Activated naive CD8-positive, alpha-beta T cell (primary cell): ENCODE results near the gene KLK1.
"Not testable (repeated sequence)": the region's sequence is repeated elsewhere in the genome, so short reads cannot be mapped to it uniquely, and the experiment has no call there.

ENCODE experiments used
- H3K27ac Mint-ChIP-seq: one replicate; pipeline ENCODE4 v1.8.0; 2021; ENCODE audit warnings: mixed read lengths
- H3K27me3 Mint-ChIP-seq: one replicate; pipeline ENCODE4 v1.8.0; 2021; ENCODE audit warnings: mixed read lengths
- H3K36me3 Mint-ChIP-seq: one replicate; pipeline ENCODE4 v1.8.0; 2021; ENCODE audit warnings: mixed read lengths
- H3K4me1 Mint-ChIP-seq: one replicate; pipeline ENCODE4 v1.8.0; 2021; ENCODE audit warnings: low read depth, mixed read lengths
- H3K4me3 Mint-ChIP-seq: one replicate; pipeline ENCODE4 v1.8.0; 2021; ENCODE audit warnings: mild to moderate bottlenecking, mixed read lengths
- H3K9me3 Mint-ChIP-seq: one replicate; pipeline ENCODE4 v1.8.0; 2021; ENCODE audit warnings: low read depth, mixed read lengths

Gene KLK1

GRCh38 chr19:50811622-50812238 lies 11.9 kb downstream of the KLK1 start:
- not testable (repeated sequence) for H3K4me3 Mint-ChIP-seq, H3K4me1 Mint-ChIP-seq, H3K27ac Mint-ChIP-seq, H3K9me3 Mint-ChIP-seq, H3K36me3 Mint-ChIP-seq
- peaks cover 21% of the 10 kb centered on the region for H3K27me3 Mint-ChIP-seq

DNA sequence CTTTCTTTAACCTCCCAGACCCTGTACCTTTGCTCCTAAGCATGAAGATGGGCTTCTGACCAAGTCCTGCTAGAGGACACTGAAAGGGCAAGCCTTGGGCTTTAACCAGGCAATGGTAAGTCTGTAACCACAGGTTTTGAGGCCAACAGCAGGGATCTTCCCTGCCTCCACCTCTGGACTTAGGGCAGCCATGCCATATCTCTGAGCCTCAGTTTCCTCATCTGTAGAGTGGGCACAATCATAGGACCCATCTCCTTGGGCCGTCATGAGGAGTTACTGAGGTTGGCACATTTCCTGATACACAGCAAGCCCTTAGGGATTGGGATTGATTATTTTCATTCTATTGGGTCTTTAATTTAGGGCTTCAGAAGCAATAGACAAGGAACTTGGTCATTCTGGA lies 14.7 kb downstream of the KLK1 start:
- Mint-ChIP-seq H3K4me1 (peaks cover 13% of the 10 kb centered on the region), H3K4me3 (no peak overlapping the region), H3K9me3 (no peaks in the 10 kb centered on the region), H3K27me3 (peaks cover 4% of the 10 kb centered on the region), H3K27ac (no peak overlapping the region), H3K36me3 (no peaks in the 10 kb centered on the region)

- Mint-ChIP-seq H3K4me3 (peak overlapping the region; percentile 96), H3K36me3 (peaks cover 16% of the 10 kb centered on the region), H3K4me1 (peaks cover 39% of the 10 kb centered on the region), H3K27me3 (no peaks in the 10 kb centered on the region), H3K27ac (peak overlapping the region; percentile 100), H3K9me3 (no peaks in the 10 kb centered on the region)
These were observed 18.9 kb downstream of the KLK1 start for GRCh38 chr19:50804420-50805272.

- Mint-ChIP-seq H3K36me3 (peaks cover 16% of the 10 kb centered on the region), H3K4me3 (peak overlapping the region; percentile 96), H3K27ac (peak overlapping the region; percentile 100), H3K27me3 (no peaks in the 10 kb centered on the region), H3K9me3 (no peaks in the 10 kb centered on the region), H3K4me1 (peaks cover 39% of the 10 kb centered on the region)
These were observed 19.8 kb downstream of the KLK1 start for GRCh38 chr19:50803633-50804419.

DNA sequence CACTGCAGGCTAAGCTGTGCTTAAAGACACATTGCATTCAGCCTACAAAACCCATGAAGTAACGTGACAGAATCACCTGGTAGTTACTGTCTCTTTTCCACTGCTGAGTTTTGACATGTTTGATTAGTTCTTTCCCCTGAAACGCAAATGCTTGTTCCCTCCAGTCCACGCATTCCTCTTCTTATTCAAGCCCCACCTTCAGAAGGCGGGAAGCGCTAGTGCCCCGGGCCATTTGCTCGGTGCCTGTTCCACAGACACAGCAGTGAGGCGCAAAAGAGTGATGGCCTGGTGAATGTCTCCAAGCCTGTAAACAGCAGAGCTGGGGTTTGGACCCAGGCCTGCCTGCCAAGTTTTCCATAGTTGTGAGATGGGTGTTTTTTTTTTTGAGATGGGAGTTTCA lies 22.5 kb downstream of the KLK1 start:
- Mint-ChIP-seq H3K27me3 (no peaks in the 10 kb centered on the region), H3K27ac (peak overlapping the region; percentile 81), H3K9me3 (no peaks in the 10 kb centered on the region), H3K4me1 (peaks cover 39% of the 10 kb centered on the region), H3K4me3 (peak overlapping the region; percentile 72), H3K36me3 (peaks cover 16% of the 10 kb centered on the region)

GRCh38 chr19:50799547-50799851 lies 24.1 kb downstream of the KLK1 start:
- H3K36me3 Mint-ChIP-seq, result peaks cover 16% of the 10 kb centered on the region
- H3K4me1 Mint-ChIP-seq, result peaks cover 28% of the 10 kb centered on the region
- H3K27me3 Mint-ChIP-seq, result no peaks in the 10 kb centered on the region
- H3K4me3 Mint-ChIP-seq, result no peak overlapping the region
- H3K9me3 Mint-ChIP-seq, result no peaks in the 10 kb centered on the region
- H3K27ac Mint-ChIP-seq, result no peak overlapping the region

DNA sequence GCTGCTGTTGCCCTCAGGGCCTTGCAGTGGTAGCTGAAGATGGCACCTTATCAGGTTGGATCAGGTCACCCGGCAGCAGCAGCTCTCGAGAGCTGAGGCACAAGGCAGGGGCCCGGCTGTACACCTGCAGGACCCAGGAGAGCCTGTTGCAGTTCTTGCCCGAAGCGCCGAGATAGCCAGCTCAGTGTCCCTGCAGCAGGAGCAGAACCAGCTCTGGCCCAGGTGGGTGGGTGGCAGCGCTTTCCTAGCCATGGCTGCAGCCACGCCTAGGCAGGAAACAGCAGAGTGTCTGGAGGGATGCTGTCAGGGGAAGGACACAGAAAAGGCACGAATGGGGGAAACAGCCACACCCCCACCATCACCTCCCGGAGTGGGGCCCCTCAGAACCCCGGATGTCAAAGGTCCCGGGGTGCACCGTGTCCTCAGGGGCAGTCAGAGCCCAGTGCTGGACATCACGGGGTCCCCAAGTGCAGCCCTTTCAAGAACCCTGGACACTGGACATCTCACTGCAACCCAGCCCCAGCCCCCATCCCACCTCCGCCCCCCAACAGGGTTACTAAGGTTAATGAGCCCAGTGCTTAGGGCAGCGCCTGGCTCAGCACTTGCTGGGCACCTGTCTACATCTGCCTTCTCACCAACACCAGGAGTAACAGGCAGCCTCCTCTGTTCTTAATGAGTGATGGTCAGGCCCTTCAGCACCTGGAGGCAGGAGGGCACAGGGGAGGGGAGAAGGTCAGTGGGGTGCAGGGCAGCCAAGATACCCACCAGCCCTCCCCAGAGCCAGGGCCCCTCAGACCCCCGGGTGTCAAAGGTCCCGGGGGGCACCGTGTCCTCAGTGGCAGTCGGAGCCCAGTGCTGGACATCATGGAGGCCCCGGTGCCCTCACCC lies 24.7 kb downstream of the KLK1 start:
- H3K27ac Mint-ChIP-seq, result no peak overlapping the region
- no peak overlapping the region for H3K4me3 Mint-ChIP-seq
- H3K27me3 Mint-ChIP-seq, result no peaks in the 10 kb centered on the region
- H3K36me3 Mint-ChIP-seq, result peaks cover 16% of the 10 kb centered on the region
- H3K9me3 Mint-ChIP-seq, result no peaks in the 10 kb centered on the region
- H3K4me1 Mint-ChIP-seq, result peaks cover 32% of the 10 kb centered on the region

DNA sequence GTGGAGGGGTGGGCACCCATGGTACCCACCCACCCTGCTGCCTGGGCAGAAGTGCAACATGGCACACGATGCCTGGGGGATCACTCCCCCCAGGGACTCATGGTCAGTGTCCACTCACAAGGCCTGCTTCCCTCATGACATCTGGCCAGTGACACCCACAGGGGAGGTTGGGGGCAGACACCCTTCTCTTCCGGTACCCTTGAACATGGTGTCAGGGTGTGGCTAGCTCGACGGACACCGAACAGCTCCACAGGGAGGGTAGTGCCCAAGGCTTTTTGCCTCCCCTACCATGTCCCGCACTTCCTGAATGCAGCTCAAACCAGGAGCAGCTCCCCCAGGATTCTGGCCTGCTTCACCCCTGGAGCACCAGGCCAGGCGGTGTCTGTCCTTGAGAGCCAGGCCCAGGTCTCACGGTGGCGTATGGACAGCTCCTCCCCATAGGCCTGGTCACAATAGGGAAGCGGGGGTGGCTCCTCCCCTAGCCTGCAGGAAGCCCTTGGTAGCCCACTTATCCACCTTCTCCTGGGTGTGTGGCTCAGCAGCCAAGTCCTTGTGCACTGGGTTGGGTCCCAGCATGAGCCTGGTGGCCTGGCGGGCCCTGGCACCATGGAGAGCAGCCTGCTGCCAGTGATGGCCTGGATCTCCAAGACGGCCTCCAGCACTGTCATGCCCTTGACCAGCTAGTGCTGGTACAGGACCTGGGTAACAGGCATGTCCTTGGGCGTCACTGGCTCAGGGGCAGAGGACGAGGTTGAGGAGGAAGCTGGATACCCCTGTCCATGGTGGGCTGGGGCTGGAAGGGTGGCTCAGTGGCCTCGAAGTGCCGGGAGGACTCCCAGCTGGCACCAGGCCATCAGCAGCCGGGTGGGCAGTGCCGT lies 25.6 kb downstream of the KLK1 start:
- Mint-ChIP-seq H3K27ac (no peak overlapping the region), H3K27me3 (no peaks in the 10 kb centered on the region), H3K4me1 (peaks cover 25% of the 10 kb centered on the region), H3K9me3 (no peaks in the 10 kb centered on the region), H3K36me3 (peaks cover 12% of the 10 kb centered on the region), H3K4me3 (no peak overlapping the region)

- H3K9me3 Mint-ChIP-seq, result no peaks in the 10 kb centered on the region
- peaks cover 18% of the 10 kb centered on the region for H3K4me1 Mint-ChIP-seq
- peaks cover 9% of the 10 kb centered on the region for H3K36me3 Mint-ChIP-seq
- H3K4me3 Mint-ChIP-seq, result no peak overlapping the region
- no peak overlapping the region for H3K27ac Mint-ChIP-seq
- no peaks in the 10 kb centered on the region for H3K27me3 Mint-ChIP-seq
These were observed 26.2 kb downstream of the KLK1 start for GRCh38 chr19:50797429-50797780.

DNA sequence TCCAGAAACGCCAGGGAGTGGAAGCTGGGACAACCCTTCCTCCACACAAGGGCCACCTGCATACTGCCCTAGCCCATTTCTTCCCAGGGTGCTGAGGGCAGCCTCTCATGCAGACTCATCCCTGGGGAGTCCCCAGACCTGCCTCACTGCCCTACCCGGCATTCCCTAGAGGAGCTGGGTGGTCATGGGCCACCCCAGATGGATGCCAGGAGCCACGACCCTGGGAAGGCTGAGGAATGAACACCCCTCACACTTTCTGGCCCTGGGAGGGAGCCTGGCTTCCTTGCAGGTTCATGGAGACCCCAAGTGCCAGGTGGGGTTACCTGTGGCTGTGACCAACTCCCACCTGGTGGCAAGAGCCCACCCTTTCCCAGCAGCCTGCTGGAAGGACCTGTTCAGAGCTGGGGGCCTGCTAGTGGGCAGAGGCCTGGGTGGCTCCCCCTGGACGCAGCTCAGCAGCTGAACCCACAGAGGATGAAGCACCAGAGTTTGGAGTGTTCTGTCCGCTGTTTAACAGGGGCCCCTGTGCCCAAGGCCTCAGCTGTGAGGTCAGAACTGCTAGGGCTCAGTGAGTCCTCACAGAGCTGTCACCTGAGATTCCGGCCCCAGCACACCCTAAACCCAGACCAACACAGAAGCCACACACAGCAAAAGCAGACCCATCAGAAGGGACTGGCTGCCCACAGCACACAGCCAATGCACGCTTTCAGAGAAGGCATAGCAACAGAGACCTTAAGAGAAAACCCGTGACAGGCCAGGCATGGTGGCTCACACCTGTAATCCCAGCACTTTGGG lies 26.8 kb downstream of the KLK1 start:
- Mint-ChIP-seq H3K4me1 (peaks cover 14% of the 10 kb centered on the region), H3K27me3 (no peaks in the 10 kb centered on the region), H3K9me3 (no peaks in the 10 kb centered on the region), H3K36me3 (peaks cover 7% of the 10 kb centered on the region), H3K4me3 (no peak overlapping the region), H3K27ac (no peak overlapping the region)

GRCh38 chr19:50796128-50796633 lies 27.4 kb downstream of the KLK1 start:
- H3K27ac Mint-ChIP-seq, result no peak overlapping the region
- no peaks in the 10 kb centered on the region for H3K27me3 Mint-ChIP-seq
- H3K4me1 Mint-ChIP-seq, result peaks cover 12% of the 10 kb centered on the region
- no peak overlapping the region for H3K4me3 Mint-ChIP-seq
- peaks cover 6% of the 10 kb centered on the region for H3K36me3 Mint-ChIP-seq
- H3K9me3 Mint-ChIP-seq, result no peaks in the 10 kb centered on the region

GRCh38 chr19:50795664-50796073 lies 27.9 kb downstream of the KLK1 start:
- H3K9me3 Mint-ChIP-seq, result no peaks in the 10 kb centered on the region
- H3K36me3 Mint-ChIP-seq, result peaks cover 2% of the 10 kb centered on the region
- no peak overlapping the region for H3K4me3 Mint-ChIP-seq
- H3K4me1 Mint-ChIP-seq, result peaks cover 7% of the 10 kb centered on the region
- no peak overlapping the region for H3K27ac Mint-ChIP-seq
- H3K27me3 Mint-ChIP-seq, result no peaks in the 10 kb centered on the region
